Measurements from ENCODE around the gene ACKR4.

ACKR4 gene

GRCh38 chr3:132561003-132561402 lies 36.1 kb upstream of the ACKR4 start:
- H3K9me3 ChIP-seq: no peaks in the 10 kb centered on the region
- H3K27me3 ChIP-seq: no peaks in the 10 kb centered on the region; the same call in 1 of the 2 replicates

GRCh38 chr3:132563420-132564069 lies 33.5 kb upstream of the ACKR4 start:
- TF ChIP-seq Cebpa-rat (IDR thresholded peaks at IDR 0.05): no peak
- no peak overlapping the region for H3K4me2 ChIP-seq

More at GRCh38 chr3:132561003-132561402, 36.1 kb upstream of the ACKR4 start:
- Histone ChIP-seq H3K4me2 (no peak overlapping the region), H3K4me1 (no peaks in the 10 kb centered on the region), H3K27ac (no peak overlapping the region), H3K36me3 (0 out of 2 replicates have a peak, but pooled peaks cover 8% of the 10 kb centered on the region), H4K20me1 (no peaks in the 10 kb centered on the region), H3K9ac (no peak overlapping the region), H3K4me3 (no peak overlapping the region)
- TF ChIP-seq Cebpa-rat (IDR thresholded peaks at IDR 0.05): no peak

GRCh38 chr3:132564070-132564465 lies 33.0 kb upstream of the ACKR4 start:
- Histone ChIP-seq H3K27me3 (no peaks in the 10 kb centered on the region; the same call in 1 of the 2 replicates), H3K4me2 (no peak overlapping the region), H4K20me1 (no peaks in the 10 kb centered on the region), H3K4me1 (no peaks in the 10 kb centered on the region), H3K9me3 (no peaks in the 10 kb centered on the region), H3K4me3 (no peak overlapping the region), H3K9ac (no peak overlapping the region), H3K27ac (no peak overlapping the region), H3K36me3 (0 out of 2 replicates have a peak, but pooled peaks cover under 1% of the 10 kb centered on the region)
- no peak for TF ChIP-seq Cebpa-rat (IDR thresholded peaks at IDR 0.05)

More at GRCh38 chr3:132563420-132564069, 33.5 kb upstream of the ACKR4 start:
- H3K4me3 ChIP-seq: no peak overlapping the region
- H3K36me3 ChIP-seq: 0 out of 2 replicates have a peak, but pooled peaks cover 6% of the 10 kb centered on the region
- no peak overlapping the region for H3K9ac ChIP-seq
- H4K20me1 ChIP-seq: no peaks in the 10 kb centered on the region
- no peaks in the 10 kb centered on the region for H3K9me3 ChIP-seq
- no peak overlapping the region for H3K27ac ChIP-seq
- no peaks in the 10 kb centered on the region; the same call in 1 of the 2 replicates for H3K27me3 ChIP-seq
- no peaks in the 10 kb centered on the region for H3K4me1 ChIP-seq

- Histone ChIP-seq H3K9me3 (peaks cover 8% of the 10 kb centered on the region), H4K20me1 (no peaks in the 10 kb centered on the region), H3K4me2 (no peak overlapping the region), H3K27ac (no peak overlapping the region), H3K9ac (no peak overlapping the region), H3K4me3 (no peak overlapping the region), H3K4me1 (no peaks in the 10 kb centered on the region), H3K27me3 (no peaks in the 10 kb centered on the region; the same call in 1 of the 2 replicates), H3K36me3 (peaks cover 6% of the 10 kb centered on the region; the same call in 1 of the 2 replicates)
- TF ChIP-seq Cebpa-rat (IDR thresholded peaks at IDR 0.05): no peak
Measured at GRCh38 chr3:132568422-132568821, 28.6 kb upstream of the ACKR4 start.

GRCh38 chr3:132569153-132569552 lies 27.9 kb upstream of the ACKR4 start:
- TF ChIP-seq Cebpa-rat (IDR thresholded peaks at IDR 0.05): no peak
- Histone ChIP-seq H3K27ac (no peak overlapping the region), H3K9ac (no peak overlapping the region), H3K4me2 (no peak overlapping the region), H3K4me3 (no peak overlapping the region), H3K27me3 (no peaks in the 10 kb centered on the region; the same call in 1 of the 2 replicates), H3K36me3 (peaks cover 10% of the 10 kb centered on the region; the same call in 1 of the 2 replicates), H3K9me3 (peaks cover 8% of the 10 kb centered on the region), H3K4me1 (no peaks in the 10 kb centered on the region), H4K20me1 (no peaks in the 10 kb centered on the region)

- no peak overlapping the region for H3K4me3 ChIP-seq
- no peak overlapping the region for H3K9ac ChIP-seq
- no peaks in the 10 kb centered on the region; the same call in 1 of the 2 replicates for H3K27me3 ChIP-seq
- TF ChIP-seq Cebpa-rat (IDR thresholded peaks at IDR 0.05): no peak
- H3K27ac ChIP-seq: no peak overlapping the region
- no peaks in the 10 kb centered on the region for H4K20me1 ChIP-seq
- peaks cover 8% of the 10 kb centered on the region for H3K9me3 ChIP-seq
- H3K4me2 ChIP-seq: no peak overlapping the region
- peaks cover 11% of the 10 kb centered on the region; the same call in 1 of the 2 replicates for H3K36me3 ChIP-seq
- H3K4me1 ChIP-seq: no peaks in the 10 kb centered on the region
Measured at GRCh38 chr3:132569580-132569979, 27.5 kb upstream of the ACKR4 start.

GRCh38 chr3:132570016-132570415 lies 27.1 kb upstream of the ACKR4 start:
- TF ChIP-seq Cebpa-rat (IDR thresholded peaks at IDR 0.05): no peak

GRCh38 chr3:132573797-132574211 lies 23.3 kb upstream of the ACKR4 start:
- no peak overlapping the region for H3K9ac ChIP-seq

More at GRCh38 chr3:132570016-132570415, 27.1 kb upstream of the ACKR4 start:
- Histone ChIP-seq H3K9ac (no peak overlapping the region), H3K4me1 (no peaks in the 10 kb centered on the region), H3K27ac (no peak overlapping the region), H4K20me1 (no peaks in the 10 kb centered on the region), H3K27me3 (no peaks in the 10 kb centered on the region; the same call in 1 of the 2 replicates), H3K4me2 (no peak overlapping the region), H3K4me3 (no peak overlapping the region), H3K9me3 (peaks cover 8% of the 10 kb centered on the region), H3K36me3 (peaks cover 12% of the 10 kb centered on the region)

GRCh38 chr3:132587401-132587800 lies 9.7 kb upstream of the ACKR4 start:
- Histone ChIP-seq H3K27ac (no peak overlapping the region), H3K4me2 (no peak overlapping the region), H3K9ac (no peak overlapping the region), H3K4me1 (no peaks in the 10 kb centered on the region), H3K9me3 (no peaks in the 10 kb centered on the region), H3K36me3 (0 out of 2 replicates have a peak, but pooled peaks cover 6% of the 10 kb centered on the region), H3K4me3 (no peak overlapping the region), H4K20me1 (no peaks in the 10 kb centered on the region), H3K27me3 (no peaks in the 10 kb centered on the region)
- no peak for TF ChIP-seq Cebpa-rat (IDR thresholded peaks at IDR 0.05)

More at GRCh38 chr3:132573797-132574211, 23.3 kb upstream of the ACKR4 start:
- H3K9me3 ChIP-seq: peaks cover 8% of the 10 kb centered on the region
- no peaks in the 10 kb centered on the region for H3K27me3 ChIP-seq
- H3K4me2 ChIP-seq: no peak overlapping the region
- H4K20me1 ChIP-seq: no peaks in the 10 kb centered on the region
- no peak overlapping the region for H3K4me3 ChIP-seq
- TF ChIP-seq Cebpa-rat (IDR thresholded peaks at IDR 0.05): no peak
- H3K4me1 ChIP-seq: no peaks in the 10 kb centered on the region
- no peak overlapping the region for H3K27ac ChIP-seq
- H3K36me3 ChIP-seq: peaks cover 28% of the 10 kb centered on the region

GRCh38 chr3:132592216-132592615 lies 4.9 kb upstream of the ACKR4 start:
- Histone ChIP-seq H4K20me1 (no peaks in the 10 kb centered on the region), H3K4me2 (no peak overlapping the region), H3K9me3 (no peaks in the 10 kb centered on the region), H3K4me3 (no peak overlapping the region), H3K27ac (no peak overlapping the region), H3K9ac (no peak overlapping the region), H3K27me3 (no peaks in the 10 kb centered on the region), H3K4me1 (no peaks in the 10 kb centered on the region), H3K36me3 (peaks cover 9% of the 10 kb centered on the region; the same call in 1 of the 2 replicates)
- TF ChIP-seq Cebpa-rat (IDR thresholded peaks at IDR 0.05): no peak

Measured in BLaER1 (cell line).